ENCODE results near the gene AICDA.

GRCh38 chr12:8628731-8629130 lies 16.1 kb upstream of the AICDA start:
- no peak for TF ChIP-seq CTCF (IDR thresholded peaks at IDR 0.05 in 8 of 11, conservative IDR thresholded peaks at IDR 0.05 in 3 of 11)
- TF ChIP-seq POLR2A (IDR thresholded peaks at IDR 0.05): no peak

Data from spleen (tissue), 7 donors.